Measurements from ENCODE around the gene ADGRD1.

DNA sequence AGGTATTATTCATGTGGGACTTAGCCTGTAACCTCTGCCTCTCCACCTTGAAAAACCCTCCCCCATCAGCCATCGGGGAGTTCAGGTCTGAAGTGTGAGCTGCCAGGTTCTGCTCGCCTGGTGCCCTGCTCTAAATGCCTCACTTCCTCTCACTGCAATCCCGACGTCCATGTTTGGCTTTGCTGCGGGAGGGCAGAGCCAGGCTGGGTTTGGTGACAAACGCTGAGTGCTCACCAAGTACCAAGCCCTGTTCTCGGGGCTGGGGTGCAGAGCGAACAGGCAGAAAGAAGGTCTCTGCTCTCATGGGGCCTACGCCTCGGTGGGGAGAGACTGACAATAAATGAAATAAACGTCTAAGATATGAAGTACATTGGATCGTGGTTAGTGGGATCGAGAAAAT is 2.1 kb upstream of the ADGRD1 start:
- TF ChIP-seq, protein P1, sequence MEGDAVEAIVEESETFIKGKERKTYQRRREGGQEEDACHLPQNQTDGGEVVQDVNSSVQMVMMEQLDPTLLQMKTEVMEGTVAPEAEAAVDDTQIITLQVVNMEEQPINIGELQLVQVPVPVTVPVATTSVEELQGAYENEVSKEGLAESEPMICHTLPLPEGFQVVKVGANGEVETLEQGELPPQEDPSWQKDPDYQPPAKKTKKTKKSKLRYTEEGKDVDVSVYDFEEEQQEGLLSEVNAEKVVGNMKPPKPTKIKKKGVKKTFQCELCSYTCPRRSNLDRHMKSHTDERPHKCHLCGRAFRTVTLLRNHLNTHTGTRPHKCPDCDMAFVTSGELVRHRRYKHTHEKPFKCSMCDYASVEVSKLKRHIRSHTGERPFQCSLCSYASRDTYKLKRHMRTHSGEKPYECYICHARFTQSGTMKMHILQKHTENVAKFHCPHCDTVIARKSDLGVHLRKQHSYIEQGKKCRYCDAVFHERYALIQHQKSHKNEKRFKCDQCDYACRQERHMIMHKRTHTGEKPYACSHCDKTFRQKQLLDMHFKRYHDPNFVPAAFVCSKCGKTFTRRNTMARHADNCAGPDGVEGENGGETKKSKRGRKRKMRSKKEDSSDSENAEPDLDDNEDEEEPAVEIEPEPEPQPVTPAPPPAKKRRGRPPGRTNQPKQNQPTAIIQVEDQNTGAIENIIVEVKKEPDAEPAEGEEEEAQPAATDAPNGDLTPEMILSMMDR (IDR thresholded peaks at IDR 0.05), result no peak
- TF ChIP-seq NRF1 (IDR thresholded peaks at IDR 0.05; ENCODE audit: low read depth, low read length), result no peak
- TF ChIP-seq EP300 (IDR thresholded peaks at IDR 0.05; ENCODE audit: borderline replicate concordance in 1 of 2, low read depth in 1 of 2, low read length in 1 of 2), result no peak
- TF ChIP-seq SMC3 (IDR thresholded peaks at IDR 0.05; ENCODE audit: low read depth, low read length), result no peak
- no peak for TF ChIP-seq GATA2 (CRISPR knock-in tag; IDR thresholded peaks at IDR 0.05)
- TF ChIP-seq, protein P2, sequence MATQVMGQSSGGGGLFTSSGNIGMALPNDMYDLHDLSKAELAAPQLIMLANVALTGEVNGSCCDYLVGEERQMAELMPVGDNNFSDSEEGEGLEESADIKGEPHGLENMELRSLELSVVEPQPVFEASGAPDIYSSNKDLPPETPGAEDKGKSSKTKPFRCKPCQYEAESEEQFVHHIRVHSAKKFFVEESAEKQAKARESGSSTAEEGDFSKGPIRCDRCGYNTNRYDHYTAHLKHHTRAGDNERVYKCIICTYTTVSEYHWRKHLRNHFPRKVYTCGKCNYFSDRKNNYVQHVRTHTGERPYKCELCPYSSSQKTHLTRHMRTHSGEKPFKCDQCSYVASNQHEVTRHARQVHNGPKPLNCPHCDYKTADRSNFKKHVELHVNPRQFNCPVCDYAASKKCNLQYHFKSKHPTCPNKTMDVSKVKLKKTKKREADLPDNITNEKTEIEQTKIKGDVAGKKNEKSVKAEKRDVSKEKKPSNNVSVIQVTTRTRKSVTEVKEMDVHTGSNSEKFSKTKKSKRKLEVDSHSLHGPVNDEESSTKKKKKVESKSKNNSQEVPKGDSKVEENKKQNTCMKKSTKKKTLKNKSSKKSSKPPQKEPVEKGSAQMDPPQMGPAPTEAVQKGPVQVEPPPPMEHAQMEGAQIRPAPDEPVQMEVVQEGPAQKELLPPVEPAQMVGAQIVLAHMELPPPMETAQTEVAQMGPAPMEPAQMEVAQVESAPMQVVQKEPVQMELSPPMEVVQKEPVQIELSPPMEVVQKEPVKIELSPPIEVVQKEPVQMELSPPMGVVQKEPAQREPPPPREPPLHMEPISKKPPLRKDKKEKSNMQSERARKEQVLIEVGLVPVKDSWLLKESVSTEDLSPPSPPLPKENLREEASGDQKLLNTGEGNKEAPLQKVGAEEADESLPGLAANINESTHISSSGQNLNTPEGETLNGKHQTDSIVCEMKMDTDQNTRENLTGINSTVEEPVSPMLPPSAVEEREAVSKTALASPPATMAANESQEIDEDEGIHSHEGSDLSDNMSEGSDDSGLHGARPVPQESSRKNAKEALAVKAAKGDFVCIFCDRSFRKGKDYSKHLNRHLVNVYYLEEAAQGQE (IDR thresholded peaks at IDR 0.05; ENCODE audit: low read depth, low read length), result no peak
- no peak for TF ChIP-seq TEAD4 (IDR thresholded peaks at IDR 0.05; ENCODE audit: borderline replicate concordance, insufficient read depth)
- no peak for TF ChIP-seq EZH2phosphoT487 (IDR thresholded peaks at IDR 0.05; ENCODE audit: borderline replicate concordance, low read depth)

Data from SK-N-SH (cell line).